ENCODE data around the gene SYNE3.

Gene SYNE3

GRCh38 chr14:95480887-95481226, 35.6 kb downstream of the SYNE3 start:
- no peaks in the 10 kb centered on the region for H3K4me1 ChIP-seq (ENCODE audit: control insufficient read depth, low read depth, low read length)
- no peak overlapping the region for H3K27ac ChIP-seq (ENCODE audit: low read length)
- H3K4me3 ChIP-seq (ENCODE audit: low read length): no peak overlapping the region
- no peaks in the 10 kb centered on the region for H3K9me3 ChIP-seq (ENCODE audit: control insufficient read depth, low read depth, low read length)
- H3K27me3 ChIP-seq (ENCODE audit: control insufficient read depth, insufficient read depth, low read length): no peaks in the 10 kb centered on the region
- H3K9ac ChIP-seq (ENCODE audit: low read length): no peak overlapping the region
- no peaks in the 10 kb centered on the region for H3K36me3 ChIP-seq (ENCODE audit: control insufficient read depth, low read depth, low read length)

- Histone ChIP-seq H3K4me3 (ENCODE audit: low read length) (no peak overlapping the region), H3K27me3 (ENCODE audit: control insufficient read depth, insufficient read depth, low read length) (no peaks in the 10 kb centered on the region), H3K36me3 (ENCODE audit: control insufficient read depth, low read depth, low read length) (no peaks in the 10 kb centered on the region), H3K9ac (ENCODE audit: low read length) (no peak overlapping the region), H3K9me3 (ENCODE audit: control insufficient read depth, low read depth, low read length) (no peaks in the 10 kb centered on the region), H3K4me1 (ENCODE audit: control insufficient read depth, low read depth, low read length) (no peaks in the 10 kb centered on the region), H3K27ac (ENCODE audit: low read length) (no peak overlapping the region)
Measured at GRCh38 chr14:95480109-95480886, 36.2 kb downstream of the SYNE3 start.

GRCh38 chr14:95479494-95479893, 37.0 kb downstream of the SYNE3 start:
- Histone ChIP-seq H3K36me3 (ENCODE audit: control insufficient read depth, low read depth, low read length) (no peaks in the 10 kb centered on the region), H3K4me3 (ENCODE audit: low read length) (no peak overlapping the region), H3K27ac (ENCODE audit: low read length) (no peak overlapping the region), H3K9ac (ENCODE audit: low read length) (no peak overlapping the region), H3K9me3 (ENCODE audit: control insufficient read depth, low read depth, low read length) (no peaks in the 10 kb centered on the region), H3K4me1 (ENCODE audit: control insufficient read depth, low read depth, low read length) (no peaks in the 10 kb centered on the region), H3K27me3 (ENCODE audit: control insufficient read depth, insufficient read depth, low read length) (no peaks in the 10 kb centered on the region)

- no peaks in the 10 kb centered on the region for H3K4me1 ChIP-seq (ENCODE audit: control insufficient read depth, low read depth, low read length)
- H3K4me3 ChIP-seq (ENCODE audit: low read length): no peak overlapping the region
- no peak overlapping the region for H3K27ac ChIP-seq (ENCODE audit: low read length)
Measured at GRCh38 chr14:95478818-95479217, 37.6 kb downstream of the SYNE3 start.

GRCh38 chr14:95478309-95478708, 38.1 kb downstream of the SYNE3 start:
- H3K9me3 ChIP-seq (ENCODE audit: control insufficient read depth, low read depth, low read length): no peaks in the 10 kb centered on the region
- no peak overlapping the region for H3K27ac ChIP-seq (ENCODE audit: low read length)
- no peak overlapping the region for H3K9ac ChIP-seq (ENCODE audit: low read length)
- no peak overlapping the region for H3K4me3 ChIP-seq (ENCODE audit: low read length)
- no peaks in the 10 kb centered on the region for H3K4me1 ChIP-seq (ENCODE audit: control insufficient read depth, low read depth, low read length)
- H3K27me3 ChIP-seq (ENCODE audit: control insufficient read depth, insufficient read depth, low read length): no peaks in the 10 kb centered on the region
- H3K36me3 ChIP-seq (ENCODE audit: control insufficient read depth, low read depth, low read length): no peaks in the 10 kb centered on the region

More at GRCh38 chr14:95478818-95479217, 37.6 kb downstream of the SYNE3 start:
- H3K9me3 ChIP-seq (ENCODE audit: control insufficient read depth, low read depth, low read length): no peaks in the 10 kb centered on the region
- no peaks in the 10 kb centered on the region for H3K36me3 ChIP-seq (ENCODE audit: control insufficient read depth, low read depth, low read length)
- H3K27me3 ChIP-seq (ENCODE audit: control insufficient read depth, insufficient read depth, low read length): no peaks in the 10 kb centered on the region
- no peak overlapping the region for H3K9ac ChIP-seq (ENCODE audit: low read length)

GRCh38 chr14:95477411-95478269, 38.8 kb downstream of the SYNE3 start:
- H3K4me3 ChIP-seq (ENCODE audit: low read length): no peak overlapping the region
- no peaks in the 10 kb centered on the region for H3K36me3 ChIP-seq (ENCODE audit: control insufficient read depth, low read depth, low read length)
- no peaks in the 10 kb centered on the region for H3K27me3 ChIP-seq (ENCODE audit: control insufficient read depth, insufficient read depth, low read length)
- no peaks in the 10 kb centered on the region for H3K4me1 ChIP-seq (ENCODE audit: control insufficient read depth, low read depth, low read length)
- H3K27ac ChIP-seq (ENCODE audit: low read length): no peak overlapping the region
- no peaks in the 10 kb centered on the region for H3K9me3 ChIP-seq (ENCODE audit: control insufficient read depth, low read depth, low read length)
- H3K9ac ChIP-seq (ENCODE audit: low read length): no peak overlapping the region

- H3K4me3 ChIP-seq (ENCODE audit: low read length): no peak overlapping the region
- no peaks in the 10 kb centered on the region for H3K4me1 ChIP-seq (ENCODE audit: control insufficient read depth, low read depth, low read length)
- no peaks in the 10 kb centered on the region for H3K9me3 ChIP-seq (ENCODE audit: control insufficient read depth, low read depth, low read length)
- no peaks in the 10 kb centered on the region for H3K36me3 ChIP-seq (ENCODE audit: control insufficient read depth, low read depth, low read length)
- H3K27ac ChIP-seq (ENCODE audit: low read length): no peak overlapping the region
- H3K27me3 ChIP-seq (ENCODE audit: control insufficient read depth, insufficient read depth, low read length): no peaks in the 10 kb centered on the region
- H3K9ac ChIP-seq (ENCODE audit: low read length): no peak overlapping the region
Measured at GRCh38 chr14:95476747-95477146, 39.7 kb downstream of the SYNE3 start.

GRCh38 chr14:95475540-95476240, 40.8 kb downstream of the SYNE3 start:
- no peaks in the 10 kb centered on the region for H3K36me3 ChIP-seq (ENCODE audit: control insufficient read depth, low read depth, low read length)
- H3K27ac ChIP-seq (ENCODE audit: low read length): no peak overlapping the region
- H3K4me1 ChIP-seq (ENCODE audit: control insufficient read depth, low read depth, low read length): no peaks in the 10 kb centered on the region
- no peaks in the 10 kb centered on the region for H3K9me3 ChIP-seq (ENCODE audit: control insufficient read depth, low read depth, low read length)
- no peaks in the 10 kb centered on the region for H3K27me3 ChIP-seq (ENCODE audit: control insufficient read depth, insufficient read depth, low read length)
- H3K4me3 ChIP-seq (ENCODE audit: low read length): no peak overlapping the region
- H3K9ac ChIP-seq (ENCODE audit: low read length): no peak overlapping the region

- no peaks in the 10 kb centered on the region for H3K36me3 ChIP-seq (ENCODE audit: control insufficient read depth, low read depth, low read length)
- no peak overlapping the region for H3K27ac ChIP-seq (ENCODE audit: low read length)
- H3K9me3 ChIP-seq (ENCODE audit: control insufficient read depth, low read depth, low read length): no peaks in the 10 kb centered on the region
- H3K9ac ChIP-seq (ENCODE audit: low read length): no peak overlapping the region
- H3K4me1 ChIP-seq (ENCODE audit: control insufficient read depth, low read depth, low read length): no peaks in the 10 kb centered on the region
- H3K27me3 ChIP-seq (ENCODE audit: control insufficient read depth, insufficient read depth, low read length): no peaks in the 10 kb centered on the region
- no peak overlapping the region for H3K4me3 ChIP-seq (ENCODE audit: low read length)
Measured at GRCh38 chr14:95474941-95475340, 41.5 kb downstream of the SYNE3 start.

GRCh38 chr14:95474486-95474885, 42.0 kb downstream of the SYNE3 start:
- no peaks in the 10 kb centered on the region for H3K4me1 ChIP-seq (ENCODE audit: control insufficient read depth, low read depth, low read length)
- no peaks in the 10 kb centered on the region for H3K27me3 ChIP-seq (ENCODE audit: control insufficient read depth, insufficient read depth, low read length)
- H3K9me3 ChIP-seq (ENCODE audit: control insufficient read depth, low read depth, low read length): no peaks in the 10 kb centered on the region
- H3K36me3 ChIP-seq (ENCODE audit: control insufficient read depth, low read depth, low read length): no peaks in the 10 kb centered on the region
- H3K27ac ChIP-seq (ENCODE audit: low read length): no peak overlapping the region
- H3K9ac ChIP-seq (ENCODE audit: low read length): no peak overlapping the region
- no peak overlapping the region for H3K4me3 ChIP-seq (ENCODE audit: low read length)

- no peaks in the 10 kb centered on the region for H3K9me3 ChIP-seq (ENCODE audit: control insufficient read depth, low read depth, low read length)
- H3K36me3 ChIP-seq (ENCODE audit: control insufficient read depth, low read depth, low read length): no peaks in the 10 kb centered on the region
- no peak overlapping the region for H3K4me3 ChIP-seq (ENCODE audit: low read length)
- no peak overlapping the region for H3K9ac ChIP-seq (ENCODE audit: low read length)
- H3K27me3 ChIP-seq (ENCODE audit: control insufficient read depth, insufficient read depth, low read length): no peaks in the 10 kb centered on the region
- no peak overlapping the region for H3K27ac ChIP-seq (ENCODE audit: low read length)
- H3K4me1 ChIP-seq (ENCODE audit: control insufficient read depth, low read depth, low read length): no peaks in the 10 kb centered on the region
Measured at GRCh38 chr14:95472819-95473251, 43.6 kb downstream of the SYNE3 start.
